GM12875 (cell line): ENCODE data around the gene NTN4.
"Not testable (repeated sequence)": the region's sequence is repeated elsewhere in the genome, so short reads cannot be mapped to it uniquely, and the experiment has no call there.

Experiments
- H3K4me3 ChIP-seq: one replicate; pipeline ENCODE4 v1.5.1; 2011; ENCODE audit warnings: low read depth, low read length, control low read depth
- CTCF ChIP-seq: IDR thresholded peaks from 2 replicates; pipeline ENCODE4 v1.5.1; 2011; ENCODE audit warnings: low read depth, mild to moderate bottlenecking, control low read depth, inconsistent platforms, low read length, moderate library complexity, borderline replicate concordance; ENCODE audit not compliant: insufficient read depth

NTN4 gene

GRCh38 chr12:95784286-95784685, 6.3 kb downstream of the NTN4 start:
- no peak for TF ChIP-seq CTCF

GRCh38 chr12:95775466-95775865, 15.1 kb downstream of the NTN4 start:
- not testable (repeated sequence) for H3K4me3 ChIP-seq

More at GRCh38 chr12:95784286-95784685, 6.3 kb downstream of the NTN4 start:
- H3K4me3 ChIP-seq: no peak overlapping the region

GRCh38 chr12:95774311-95775045, 16.1 kb downstream of the NTN4 start:
- no peak overlapping the region for H3K4me3 ChIP-seq
- TF ChIP-seq CTCF: no peak

GRCh38 chr12:95773320-95773719, 17.2 kb downstream of the NTN4 start:
- no peak overlapping the region for H3K4me3 ChIP-seq
- no peak for TF ChIP-seq CTCF

DNA sequence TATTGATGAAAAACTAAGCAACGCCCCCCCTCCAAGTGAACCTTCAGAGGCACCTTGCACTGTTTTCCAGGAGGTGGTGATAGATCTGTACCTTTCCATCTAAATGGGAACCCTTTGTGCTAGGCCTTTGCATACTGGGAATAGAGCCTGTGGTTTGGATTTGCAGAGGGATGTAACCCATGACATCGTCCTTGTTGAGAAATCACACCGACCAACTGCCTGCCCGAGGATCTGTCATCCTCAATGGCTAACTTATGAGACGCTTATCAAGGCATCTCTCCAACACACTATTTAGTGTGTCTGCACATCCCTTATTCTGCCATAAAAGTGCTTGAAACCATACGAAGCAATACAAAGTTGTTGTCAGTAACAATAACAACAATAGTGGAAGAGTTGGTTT, 22.9 kb downstream of the NTN4 start:
- TF ChIP-seq CTCF: no peak
- no peak overlapping the region for H3K4me3 ChIP-seq

DNA sequence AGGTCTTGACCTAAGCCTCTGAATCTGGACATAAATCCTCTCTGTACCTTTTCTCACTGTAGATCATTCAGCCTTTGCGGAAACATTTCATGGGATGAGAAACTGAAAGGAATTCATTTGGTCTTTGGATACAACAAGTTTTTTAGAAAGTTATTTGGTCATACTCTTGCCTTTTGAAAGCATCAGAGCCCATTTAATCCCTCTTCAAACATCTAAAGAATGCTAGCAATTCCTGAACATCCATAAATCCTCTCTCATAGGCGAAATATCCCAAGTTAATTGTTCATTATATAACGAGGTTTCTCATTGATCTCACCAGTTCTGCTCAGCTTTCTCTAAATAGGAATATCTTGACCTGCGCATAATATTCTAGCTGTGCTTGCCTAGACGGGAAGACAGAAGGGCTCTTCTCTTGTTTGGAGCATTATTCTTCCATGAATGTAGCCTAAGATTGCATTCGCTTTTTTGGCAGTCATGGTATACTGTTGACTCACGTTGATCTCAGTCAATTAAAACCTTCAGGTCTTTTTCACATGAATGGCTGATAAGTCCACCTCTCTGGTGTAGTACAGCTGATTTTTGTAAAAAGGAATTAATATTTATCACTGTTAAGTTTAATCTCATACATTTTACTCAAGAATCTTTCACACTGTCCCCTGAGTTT, 24.1 kb downstream of the NTN4 start:
- TF ChIP-seq CTCF: no peak
- no peak overlapping the region for H3K4me3 ChIP-seq

GRCh38 chr12:95764848-95765247, 25.7 kb downstream of the NTN4 start:
- no peak overlapping the region for H3K4me3 ChIP-seq
- no peak for TF ChIP-seq CTCF
